ENCODE data around the gene ISCU. TPM values are rescaled to one million over a fixed set of nuclear protein-coding genes. Genes with fewer than 3 reads are reported as not detected.
"Not testable (repeated sequence)": the region's sequence is repeated elsewhere in the genome, so short reads cannot be mapped to it uniquely, and the experiment has no call there.

Gene ISCU
- total RNA-seq, 4 donors from 2014 or later = 232 to 337 (median 249) TPM

GRCh38 chr12:108586306-108586705, 23.9 kb downstream of the ISCU start:
- no peak for DNase-seq
- TF ChIP-seq, protein P1, sequence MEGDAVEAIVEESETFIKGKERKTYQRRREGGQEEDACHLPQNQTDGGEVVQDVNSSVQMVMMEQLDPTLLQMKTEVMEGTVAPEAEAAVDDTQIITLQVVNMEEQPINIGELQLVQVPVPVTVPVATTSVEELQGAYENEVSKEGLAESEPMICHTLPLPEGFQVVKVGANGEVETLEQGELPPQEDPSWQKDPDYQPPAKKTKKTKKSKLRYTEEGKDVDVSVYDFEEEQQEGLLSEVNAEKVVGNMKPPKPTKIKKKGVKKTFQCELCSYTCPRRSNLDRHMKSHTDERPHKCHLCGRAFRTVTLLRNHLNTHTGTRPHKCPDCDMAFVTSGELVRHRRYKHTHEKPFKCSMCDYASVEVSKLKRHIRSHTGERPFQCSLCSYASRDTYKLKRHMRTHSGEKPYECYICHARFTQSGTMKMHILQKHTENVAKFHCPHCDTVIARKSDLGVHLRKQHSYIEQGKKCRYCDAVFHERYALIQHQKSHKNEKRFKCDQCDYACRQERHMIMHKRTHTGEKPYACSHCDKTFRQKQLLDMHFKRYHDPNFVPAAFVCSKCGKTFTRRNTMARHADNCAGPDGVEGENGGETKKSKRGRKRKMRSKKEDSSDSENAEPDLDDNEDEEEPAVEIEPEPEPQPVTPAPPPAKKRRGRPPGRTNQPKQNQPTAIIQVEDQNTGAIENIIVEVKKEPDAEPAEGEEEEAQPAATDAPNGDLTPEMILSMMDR (IDR thresholded peaks at IDR 0.05 in 4 of 5, conservative IDR thresholded peaks at IDR 0.05 in 1 of 5) = no peak
- TF ChIP-seq POLR2A (IDR thresholded peaks at IDR 0.05) = no peak
- in situ Hi-C loops (cut with MboI; ENCODE audit: low sequenced_read_pairs in 4 of 4) (no loop called here), intact Hi-C loops (cut with DNase I; ENCODE audit: low total_unique reads) (no loop called here)
- Histone ChIP-seq H3K36me3 (no peaks in the 10 kb centered on the region), H3K4me3 (no peak overlapping the region), H3K27ac (no peak overlapping the region), H3K9me3 (no peaks in the 10 kb centered on the region), H3K27me3 (no peaks in the 10 kb centered on the region), H3K4me1 (no peaks in the 10 kb centered on the region)
- ATAC-seq = no peak

- ATAC-seq = no peak
- H3K4me1 ChIP-seq = no peaks in the 10 kb centered on the region
Measured at GRCh38 chr12:108587826-108588225, 25.4 kb downstream of the ISCU start.

DNA sequence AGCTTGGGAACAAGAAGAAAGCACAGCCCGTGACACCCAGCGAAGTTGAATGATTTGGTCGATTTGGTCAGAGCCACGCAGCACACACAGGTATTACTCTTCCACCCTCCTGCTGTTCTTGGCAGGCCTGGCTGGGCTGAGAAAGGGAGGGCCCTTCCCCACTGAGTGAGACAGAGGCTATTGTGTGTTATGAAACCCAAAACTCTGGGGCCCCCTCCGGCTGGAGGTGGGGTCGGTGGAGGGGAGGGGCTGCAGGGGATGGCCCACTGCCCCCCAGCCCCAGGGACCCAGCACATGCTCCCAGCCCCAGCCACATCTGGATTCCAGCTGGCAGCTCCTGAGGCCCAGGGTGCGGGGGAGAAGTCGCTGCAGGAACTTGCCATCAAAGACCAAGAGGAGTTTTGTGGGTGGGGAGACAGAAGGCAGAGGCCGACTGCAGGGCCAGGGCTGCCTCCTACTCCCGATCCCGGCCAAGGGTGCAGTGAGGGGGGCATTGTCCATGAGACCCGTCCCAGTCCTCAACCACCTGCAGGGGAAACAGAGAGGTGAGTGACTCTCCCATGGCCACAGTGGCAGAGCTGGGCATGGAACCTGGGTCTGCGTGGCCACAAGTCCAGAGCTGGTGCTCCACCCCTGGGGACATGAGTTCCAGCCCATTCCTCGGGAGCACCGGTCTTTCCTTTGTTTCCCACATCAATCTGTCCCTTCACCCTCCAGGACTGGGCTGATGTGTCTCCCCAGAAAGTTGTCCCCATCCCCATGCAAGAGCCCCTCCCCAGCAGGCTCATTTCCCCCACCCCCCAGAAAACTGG, 26.8 kb downstream of the ISCU start:
- Histone ChIP-seq H3K4me3 (no peak overlapping the region), H3K27me3 (no peaks in the 10 kb centered on the region), H3K4me1 (no peaks in the 10 kb centered on the region), H3K27ac (no peak overlapping the region), H3K36me3 (no peaks in the 10 kb centered on the region), H3K9me3 (no peaks in the 10 kb centered on the region)
- no peak for ATAC-seq
- in situ Hi-C loops (cut with MboI; ENCODE audit: low sequenced_read_pairs in 4 of 4) = no loop called here
- DNase-seq = no peak
- TF ChIP-seq POLR2A (IDR thresholded peaks at IDR 0.05) = no peak
- TF ChIP-seq, protein P1 (IDR thresholded peaks at IDR 0.05 in 4 of 5, conservative IDR thresholded peaks at IDR 0.05 in 1 of 5) = no peak
- intact Hi-C loops (cut with DNase I; ENCODE audit: low total_unique reads) = no loop called here

More at GRCh38 chr12:108587826-108588225, 25.4 kb downstream of the ISCU start:
- Histone ChIP-seq H3K27ac (no peak overlapping the region), H3K36me3 (no peaks in the 10 kb centered on the region), H3K4me3 (no peak overlapping the region), H3K9me3 (no peaks in the 10 kb centered on the region), H3K27me3 (no peaks in the 10 kb centered on the region)
- intact Hi-C loops (cut with DNase I; ENCODE audit: low total_unique reads) = no loop called here
- DNase-seq = no peak
- in situ Hi-C loops (cut with MboI; ENCODE audit: low sequenced_read_pairs in 4 of 4) = no loop called here
- TF ChIP-seq, protein P1 (IDR thresholded peaks at IDR 0.05 in 4 of 5, conservative IDR thresholded peaks at IDR 0.05 in 1 of 5) = no peak
- no peak for TF ChIP-seq POLR2A (IDR thresholded peaks at IDR 0.05)

GRCh38 chr12:108589840-108590229, 27.4 kb downstream of the ISCU start:
- DNase-seq = no peak
- ATAC-seq = no peak
- H3K4me3 ChIP-seq = no peak overlapping the region
- H3K4me1 ChIP-seq = no peaks in the 10 kb centered on the region
- in situ Hi-C loops (cut with MboI; ENCODE audit: low sequenced_read_pairs in 4 of 4) (no loop called here), intact Hi-C loops (cut with DNase I; ENCODE audit: low total_unique reads) (no loop called here)
- H3K9me3 ChIP-seq = no peaks in the 10 kb centered on the region
- no peak for TF ChIP-seq POLR2A (IDR thresholded peaks at IDR 0.05)
- TF ChIP-seq, protein P1 (IDR thresholded peaks at IDR 0.05 in 4 of 5, conservative IDR thresholded peaks at IDR 0.05 in 1 of 5) = no peak
- no peaks in the 10 kb centered on the region for H3K27me3 ChIP-seq
- no peaks in the 10 kb centered on the region for H3K36me3 ChIP-seq
- no peak overlapping the region for H3K27ac ChIP-seq

- DNase-seq; in situ Hi-C loops (cut with MboI; ENCODE audit: low sequenced_read_pairs in 4 of 4): not testable (repeated sequence)
Measured at GRCh38 chr12:108590463-108590862, 28.1 kb downstream of the ISCU start.

More at GRCh38 chr12:108590463-108590862, 28.1 kb downstream of the ISCU start:
- H3K4me1 ChIP-seq; H3K27ac ChIP-seq; intact Hi-C loops (cut with DNase I; ENCODE audit: low total_unique reads); H3K4me3 ChIP-seq; H3K27me3 ChIP-seq; H3K36me3 ChIP-seq; H3K9me3 ChIP-seq; ATAC-seq: not testable (repeated sequence)

Data from gastrocnemius medialis (tissue), 4 donors.